ENCODE results near the gene TEAD3.
"Not testable (repeated sequence)": the region's sequence is repeated elsewhere in the genome, so short reads cannot be mapped to it uniquely, and the experiment has no call there.

TEAD3 gene

GRCh38 chr6:35496841-35497570, at the start of gene TEAD3:
Gene TEAD3, minus strand, starts transcription at chr6:35497079.
- peak; percentile 51 for DNase-seq

DNA sequence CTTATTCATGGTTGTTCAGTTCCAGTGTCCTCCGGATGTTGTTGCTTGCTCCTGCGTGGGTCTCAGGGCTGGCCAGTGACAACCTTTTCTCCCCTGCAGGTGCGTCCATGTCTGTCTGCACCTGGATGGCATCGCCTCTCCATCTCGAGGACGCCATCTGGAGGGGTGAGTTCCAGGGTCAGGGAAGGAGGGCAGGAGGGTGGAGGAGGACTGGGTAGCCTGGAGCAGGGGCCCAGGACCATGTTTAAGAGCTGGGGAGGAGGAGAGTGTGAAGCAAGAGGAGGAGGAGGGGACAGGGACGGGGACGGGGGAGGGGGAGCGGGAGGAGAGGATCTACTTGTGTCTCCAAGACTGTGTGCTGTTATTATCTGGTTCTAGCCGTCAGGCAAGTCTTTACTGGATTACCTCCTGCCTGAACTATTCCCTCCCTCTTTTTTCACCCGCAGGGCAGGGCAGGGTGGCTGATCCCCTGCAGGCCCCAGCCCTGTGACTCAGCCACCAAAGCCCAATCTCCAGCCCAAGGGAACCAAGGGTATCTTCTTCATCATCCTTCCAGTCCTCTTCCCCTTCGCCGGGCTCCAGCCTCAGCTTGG, 48.0 kb upstream of the TEAD3 start:
- DNase-seq = no peak

DNA sequence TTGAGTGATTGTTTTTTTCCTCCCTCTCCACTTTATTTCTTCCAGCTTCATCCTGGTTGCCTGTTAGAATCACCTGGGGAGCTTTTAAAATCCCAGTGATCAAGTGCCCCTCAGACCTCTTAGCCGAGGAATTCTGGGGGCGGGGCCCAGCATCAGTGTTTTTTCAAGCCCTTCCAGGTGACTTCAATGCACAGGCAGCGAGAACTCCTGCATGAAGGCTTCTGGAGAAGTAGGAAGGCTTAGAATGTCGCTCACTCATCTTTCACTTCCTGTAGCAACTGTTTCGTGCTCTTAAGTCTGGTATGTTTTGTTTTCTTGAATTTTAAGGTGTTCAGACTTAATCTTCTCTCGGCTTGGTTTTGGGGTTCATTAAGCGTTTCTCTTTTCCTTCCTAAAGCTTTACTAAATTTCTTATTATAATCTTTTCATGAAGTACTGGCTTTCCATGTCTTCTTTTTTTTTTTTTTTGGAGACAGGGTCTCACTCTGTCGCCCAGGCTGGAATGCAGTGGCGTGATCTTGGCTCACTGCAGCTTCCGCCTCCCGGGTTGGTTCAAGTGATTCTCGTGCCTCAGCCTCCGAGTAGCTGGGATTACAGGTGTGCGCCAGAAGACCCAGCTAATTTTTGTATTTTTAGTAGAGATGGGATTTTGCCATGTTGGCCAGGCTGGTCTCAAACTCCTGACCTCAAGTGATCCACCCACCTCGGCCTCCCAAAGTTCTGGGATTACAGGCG, 46.7 kb upstream of the TEAD3 start:
- DNase-seq = no peak

DNA sequence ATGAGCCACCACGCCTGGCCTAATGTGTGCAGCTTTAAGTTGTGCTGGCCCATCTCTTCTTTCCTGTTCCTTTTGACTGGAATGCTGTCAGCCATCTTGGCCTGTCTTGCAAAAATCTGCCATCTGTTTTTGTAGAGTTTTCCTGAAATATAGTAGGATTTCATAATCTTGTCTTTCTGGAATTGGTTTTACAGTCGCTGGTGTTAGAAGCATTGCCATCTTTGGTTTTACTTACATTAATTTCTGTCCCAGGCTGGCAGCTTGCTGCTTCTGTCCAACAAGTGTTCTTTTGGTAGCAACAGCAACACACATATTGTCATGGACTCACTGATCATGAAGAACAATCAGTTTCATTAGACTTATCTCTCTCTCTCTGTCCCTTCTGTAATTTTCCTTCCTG, 45.0 kb upstream of the TEAD3 start:
- DNase-seq = no peak

DNA sequence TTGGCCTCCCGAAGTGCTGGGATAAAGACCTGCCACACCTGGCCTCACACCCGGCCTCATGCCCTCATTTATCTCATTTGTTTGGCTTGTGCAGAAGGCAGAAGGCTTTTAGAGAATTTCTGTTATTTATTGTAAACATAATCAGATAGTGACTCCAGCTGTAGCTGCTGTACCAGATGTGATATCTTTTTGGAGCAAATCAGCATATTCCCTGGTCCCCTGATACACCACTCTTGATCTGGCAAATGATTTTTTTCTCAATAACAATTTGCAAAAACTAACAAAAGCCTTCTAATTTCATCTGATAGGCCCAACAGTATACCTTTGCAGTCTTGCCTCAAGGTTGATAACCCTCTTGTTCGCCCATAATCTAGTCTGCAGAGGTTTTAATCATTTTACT, 42.3 kb upstream of the TEAD3 start:
- no peak for DNase-seq

GRCh38 chr6:35535847-35536246, 39.0 kb upstream of the TEAD3 start:
- not testable (repeated sequence) for DNase-seq

DNA sequence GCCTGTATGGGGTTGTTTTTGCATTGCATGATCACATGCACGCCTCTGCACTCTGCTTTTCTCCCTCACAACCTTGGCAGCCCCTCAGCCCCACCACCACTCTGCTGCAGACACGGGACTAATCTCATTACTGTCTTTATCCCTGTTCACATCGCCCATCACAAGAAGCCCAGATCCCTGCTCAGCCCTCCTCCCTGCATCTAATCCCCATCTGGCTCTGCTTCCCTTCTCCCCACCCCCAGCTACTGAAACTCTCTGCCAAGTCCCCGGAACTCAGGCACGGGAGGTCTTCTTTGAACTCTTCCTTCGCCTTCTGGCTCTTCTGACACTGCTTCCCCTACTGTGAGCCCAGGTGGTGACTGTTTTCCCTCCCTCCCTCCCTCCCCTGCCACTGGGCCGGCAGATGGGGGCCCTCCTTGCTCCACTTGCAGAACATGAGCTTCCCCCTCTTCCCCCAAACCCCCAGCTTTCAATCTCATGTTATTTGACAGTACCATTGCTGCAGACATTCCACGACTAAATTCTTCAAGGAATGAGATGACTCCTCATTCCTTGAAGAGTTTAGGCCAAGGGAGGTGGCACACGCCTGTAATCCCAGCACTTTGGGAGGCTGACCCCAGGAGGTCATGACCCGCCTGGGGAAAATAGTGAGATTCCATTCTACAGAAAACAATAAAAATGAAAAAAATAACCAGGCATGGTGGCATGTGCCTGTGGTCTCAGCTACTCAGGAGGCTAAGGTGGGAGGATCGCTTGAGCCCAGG, 37.7 kb upstream of the TEAD3 start:
- DNase-seq = peak; percentile 92

DNA sequence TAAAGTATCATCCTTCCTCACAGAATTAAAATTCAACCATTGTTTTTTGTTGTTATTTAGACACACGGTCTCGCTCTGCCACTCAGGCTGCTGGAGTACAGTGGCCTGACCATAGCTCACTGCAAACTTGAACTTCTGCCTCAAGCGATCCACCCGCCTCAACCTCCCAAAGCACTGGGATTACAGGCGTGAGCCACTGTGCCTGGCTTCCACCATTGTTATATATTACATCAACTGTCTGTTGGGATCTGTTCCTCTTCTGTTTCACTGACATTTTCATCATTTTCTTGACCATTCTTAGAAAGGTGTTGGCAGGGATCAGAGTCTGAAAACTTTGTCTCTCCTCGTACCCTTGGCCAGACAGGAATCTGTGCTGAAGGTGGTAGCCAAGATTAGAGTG, 37.1 kb upstream of the TEAD3 start:
- DNase-seq = no peak

GRCh38 chr6:35532126-35532525, 35.2 kb upstream of the TEAD3 start:
- DNase-seq = no peak

DNA sequence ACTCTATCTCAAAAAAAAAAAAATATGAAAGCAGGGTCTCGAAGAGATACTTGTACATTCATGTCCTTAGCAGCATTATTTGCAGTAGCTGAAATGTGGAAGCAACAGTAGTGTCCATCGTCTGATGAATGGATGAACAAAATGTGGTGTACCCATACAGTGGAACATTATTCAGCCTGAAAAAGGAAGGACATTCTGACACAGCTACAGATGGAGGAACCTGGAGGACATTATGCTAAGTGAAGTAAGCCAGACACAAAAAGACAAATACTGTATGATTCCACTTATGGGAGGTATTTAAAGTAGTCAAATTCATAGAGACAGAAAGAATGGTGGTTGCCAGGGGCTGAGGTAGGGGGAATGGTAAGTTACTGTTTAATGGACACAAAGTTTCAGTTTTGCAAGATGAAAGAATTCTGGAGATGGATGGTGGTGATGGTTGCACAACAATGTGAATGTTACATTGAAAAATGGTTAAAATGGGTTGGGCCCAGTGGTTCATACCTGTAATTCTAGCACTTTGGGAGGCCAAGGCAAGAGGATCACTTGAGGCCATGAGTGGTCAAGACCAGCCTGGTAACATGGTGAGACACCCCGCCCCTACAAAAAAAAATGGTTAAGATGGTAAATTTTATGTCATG, 27.6 kb upstream of the TEAD3 start:
- DNase-seq = no peak

- peak; percentile 69 for DNase-seq
Observed at GRCh38 chr6:35522660-35523658, 26.1 kb upstream of the TEAD3 start.

- DNase-seq = no peak
Observed at GRCh38 chr6:35522151-35522550, 25.3 kb upstream of the TEAD3 start.

DNA sequence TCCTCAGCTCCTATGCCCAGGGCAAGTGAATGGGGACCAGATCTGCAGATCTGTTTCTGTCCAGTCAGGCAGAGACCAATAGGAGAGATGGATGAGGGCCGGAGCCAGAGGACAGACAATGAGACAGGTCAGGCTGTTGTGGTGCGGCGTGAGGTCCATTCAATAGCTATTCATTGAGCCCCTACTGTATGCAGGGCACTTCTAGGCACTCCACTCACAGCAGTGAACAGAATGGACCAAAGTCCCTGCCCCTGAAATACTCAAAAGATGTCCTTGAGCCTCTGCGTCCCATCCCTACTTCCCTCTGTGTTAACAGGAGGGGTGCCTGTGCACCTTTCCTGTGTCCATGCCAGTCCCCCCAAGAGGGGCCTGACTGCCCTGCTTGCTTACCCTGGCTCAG, 24.4 kb upstream of the TEAD3 start:
- no peak for DNase-seq

DNA sequence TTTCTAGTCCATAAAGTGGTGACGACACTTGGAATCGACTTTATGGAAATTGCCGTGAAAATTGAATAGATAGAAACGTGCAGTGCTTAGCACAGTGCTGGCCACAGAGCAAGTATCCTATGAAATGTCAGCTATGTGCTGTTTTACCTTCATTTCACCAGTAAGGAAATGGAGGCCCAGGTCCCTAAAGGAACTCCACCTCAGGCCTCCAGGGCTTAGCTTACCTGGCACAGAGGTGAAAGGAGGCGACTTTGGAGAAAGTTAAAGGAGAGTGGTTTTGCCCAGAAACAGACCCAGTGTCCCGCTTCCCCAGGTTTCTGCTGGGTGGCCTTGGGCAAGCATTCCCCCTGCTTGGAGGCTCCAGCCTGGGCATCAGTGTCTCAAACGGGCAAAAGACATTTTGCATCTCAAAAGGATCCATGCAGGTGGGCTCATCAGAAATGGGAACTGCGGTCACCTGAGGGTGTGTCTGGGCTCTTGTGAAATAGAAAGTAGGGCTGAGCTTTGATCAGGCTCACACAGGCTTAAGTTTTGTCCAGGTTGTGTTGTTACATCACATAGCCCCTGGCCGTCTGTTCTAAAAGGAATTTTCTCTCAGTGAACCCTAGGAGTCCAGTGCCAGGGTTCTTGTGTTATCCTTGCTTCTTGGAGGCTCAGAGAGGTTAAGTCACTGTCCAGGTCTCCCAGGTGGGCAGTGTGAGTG, 22.6 kb upstream of the TEAD3 start:
- DNase-seq = no peak

GRCh38 chr6:35518566-35519312, 21.9 kb upstream of the TEAD3 start:
- DNase-seq = no peak

DNA sequence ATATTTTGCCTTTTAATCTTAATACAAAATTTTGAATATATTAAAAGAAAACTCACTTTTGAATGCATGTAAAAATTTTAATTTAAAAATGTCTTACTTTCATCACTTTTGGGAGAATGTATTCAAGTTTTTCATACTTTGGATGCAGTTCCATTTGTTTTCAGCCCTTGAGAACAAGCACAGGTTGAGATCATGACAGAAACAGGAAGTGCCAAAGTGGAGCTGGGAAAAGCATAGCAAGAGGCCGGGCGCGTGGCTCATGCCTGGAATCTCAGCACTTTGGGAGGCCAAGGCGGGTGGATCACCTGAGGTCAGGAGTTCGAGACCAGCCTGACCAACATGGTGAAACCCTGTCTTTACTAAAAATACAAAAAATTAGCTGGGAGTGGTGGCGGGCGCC, 21.1 kb upstream of the TEAD3 start:
- DNase-seq = not testable (repeated sequence)

- DNase-seq = no peak
Observed at GRCh38 chr6:35516712-35517111, 19.8 kb upstream of the TEAD3 start.

DNA sequence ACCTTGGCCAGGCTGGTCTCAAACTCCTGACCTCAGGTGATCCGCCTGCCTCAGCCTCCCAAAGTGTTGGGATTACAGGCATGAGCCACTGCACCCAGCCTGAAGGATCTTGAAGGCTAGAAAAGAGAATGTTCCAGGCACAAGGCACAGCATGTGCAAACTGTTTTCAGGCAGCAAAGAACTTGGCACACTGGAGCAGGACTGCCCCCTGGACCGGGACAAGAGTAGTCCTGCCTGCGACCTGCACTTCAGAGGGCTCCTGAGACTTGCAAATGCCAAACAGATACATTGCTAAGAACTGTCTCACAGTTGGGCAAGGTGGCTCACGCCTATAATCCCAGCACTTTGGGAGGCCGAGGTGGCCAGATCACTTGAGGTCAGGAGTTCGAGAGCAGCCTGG, 19.1 kb upstream of the TEAD3 start:
- DNase-seq = not testable (repeated sequence)

DNA sequence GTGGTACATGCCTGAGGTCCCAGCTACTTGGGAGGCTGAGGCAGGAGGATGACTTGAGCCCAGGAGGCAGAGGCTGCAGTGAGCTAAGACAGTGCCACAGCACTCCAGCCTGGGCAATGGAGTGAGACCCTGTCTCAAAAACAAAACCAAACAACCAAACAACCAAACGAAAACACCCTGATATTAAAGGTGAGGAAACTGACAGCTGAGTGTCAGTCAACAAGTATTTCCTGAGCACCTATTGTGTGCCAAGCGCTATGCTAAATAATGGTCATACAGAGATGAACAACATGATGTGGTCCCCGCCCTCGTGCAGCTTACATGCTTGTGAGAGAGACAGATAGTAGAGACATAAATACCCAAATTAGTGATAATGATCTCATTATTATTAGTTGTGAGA, 17.7 kb upstream of the TEAD3 start:
- no peak for DNase-seq

DNA sequence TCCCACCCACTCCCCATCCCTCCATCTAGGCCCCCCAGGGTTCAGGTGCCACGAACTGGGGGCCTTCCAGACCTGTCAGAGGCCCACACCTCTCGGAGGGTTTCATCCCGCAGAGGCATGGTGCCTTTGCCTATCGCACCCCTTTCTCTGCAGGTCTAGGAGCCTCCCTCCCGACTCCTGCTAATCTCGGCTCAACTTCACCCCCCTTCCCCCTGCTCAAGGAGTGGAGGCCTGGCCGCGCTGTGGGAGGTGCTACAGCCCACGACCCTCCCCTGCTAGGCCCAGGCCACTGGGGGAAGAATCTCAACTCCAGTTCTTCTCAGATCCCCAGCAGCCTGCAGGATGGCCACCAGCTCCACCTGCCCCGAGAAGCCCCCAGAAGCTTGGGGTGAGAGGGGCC, 15.9 kb upstream of the TEAD3 start, which contains the start of gene TULP1:
Gene TULP1, minus strand, starts transcription at position 157 of the 400 bp plus-strand sequence. Its CDS starts 38 bp downstream, at position 119.
- no peak for DNase-seq

Data from NCI-H2171 (cell line).